Astrocyte (in vitro differentiated cells and primary cell): ENCODE measurements around the gene DRD1.

ENCODE experiments used
- CTCF ChIP-seq: IDR thresholded peaks from 2 replicates; pipeline ENCODE4 v1.5.1; 2011; ENCODE audit warnings: low read depth, mild to moderate bottlenecking, inconsistent platforms, low read length, moderate library complexity; ENCODE audit not compliant: insufficient read depth
- EZH2 ChIP-seq: IDR thresholded peaks from 2 replicates; pipeline ENCODE4 v1.6.1; 2012; ENCODE audit warnings: mild to moderate bottlenecking, low read length, inconsistent platforms; ENCODE audit not compliant: insufficient read depth

DNA sequence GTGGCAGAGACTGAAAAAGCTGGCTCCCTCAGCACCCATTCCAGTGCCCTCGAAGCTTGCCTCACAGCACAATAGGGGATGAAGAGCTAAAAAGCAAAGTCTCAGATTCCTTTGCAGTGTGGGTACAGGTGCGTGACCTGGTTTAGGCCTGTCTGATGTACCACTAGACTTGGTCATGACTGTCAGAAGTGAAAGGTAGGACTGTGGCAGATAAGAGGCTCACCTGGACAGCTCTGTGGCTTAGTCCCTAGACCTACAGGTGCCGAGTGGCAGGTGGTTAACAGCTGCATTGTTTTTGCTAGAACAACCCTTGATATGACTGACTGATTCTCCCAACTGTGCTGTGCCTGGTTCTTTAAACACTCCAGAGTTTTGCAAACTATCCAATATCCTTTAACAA lies 19.7 kb upstream of the DRD1 start:
- TF ChIP-seq CTCF (no peak), EZH2 (no peak)
